NB4 (cell line): ENCODE measurements around the gene THBS1.

Experiments
- MAX ChIP-seq: IDR thresholded peaks from 2 replicates; pipeline ENCODE4 v1.6.1; 2011; ENCODE audit warnings: low read depth, low read length
- MYC ChIP-seq: IDR thresholded peaks from 2 replicates; pipeline ENCODE4 v1.6.1; 2011; ENCODE audit warnings: low read depth, low read length
- POLR2A ChIP-seq: IDR thresholded peaks from 2 replicates; pipeline ENCODE4 v1.6.1; 2011; ENCODE audit warnings: mild to moderate bottlenecking; ENCODE audit not compliant: insufficient read length; ENCODE audit errors: extremely low read depth
- TF ChIP-seq, protein P1 (sequence below): IDR thresholded peaks from one replicate; pipeline ENCODE4 v1.5.1; 2012; ENCODE audit warnings: low read depth, low read length

DNA sequence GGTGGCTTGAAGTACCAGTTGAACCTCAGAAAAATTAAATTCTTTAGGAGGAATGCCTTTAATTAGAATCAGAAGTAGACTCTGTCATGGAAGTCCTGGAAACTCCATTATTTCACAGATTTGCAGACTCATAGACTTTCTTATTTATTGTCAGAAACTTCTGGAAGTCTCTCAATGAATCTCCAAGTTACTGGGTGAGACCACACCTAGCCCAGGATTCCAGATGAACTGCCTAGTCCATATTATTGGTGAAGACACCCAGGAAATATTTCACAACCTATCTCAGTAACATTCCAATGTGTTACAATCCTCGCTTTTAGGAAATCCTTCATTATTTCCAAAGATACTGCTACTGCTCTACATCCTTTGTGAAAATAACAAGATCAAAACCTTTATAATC, 6.5 kb upstream of the THBS1 start:
- TF ChIP-seq, protein P1, sequence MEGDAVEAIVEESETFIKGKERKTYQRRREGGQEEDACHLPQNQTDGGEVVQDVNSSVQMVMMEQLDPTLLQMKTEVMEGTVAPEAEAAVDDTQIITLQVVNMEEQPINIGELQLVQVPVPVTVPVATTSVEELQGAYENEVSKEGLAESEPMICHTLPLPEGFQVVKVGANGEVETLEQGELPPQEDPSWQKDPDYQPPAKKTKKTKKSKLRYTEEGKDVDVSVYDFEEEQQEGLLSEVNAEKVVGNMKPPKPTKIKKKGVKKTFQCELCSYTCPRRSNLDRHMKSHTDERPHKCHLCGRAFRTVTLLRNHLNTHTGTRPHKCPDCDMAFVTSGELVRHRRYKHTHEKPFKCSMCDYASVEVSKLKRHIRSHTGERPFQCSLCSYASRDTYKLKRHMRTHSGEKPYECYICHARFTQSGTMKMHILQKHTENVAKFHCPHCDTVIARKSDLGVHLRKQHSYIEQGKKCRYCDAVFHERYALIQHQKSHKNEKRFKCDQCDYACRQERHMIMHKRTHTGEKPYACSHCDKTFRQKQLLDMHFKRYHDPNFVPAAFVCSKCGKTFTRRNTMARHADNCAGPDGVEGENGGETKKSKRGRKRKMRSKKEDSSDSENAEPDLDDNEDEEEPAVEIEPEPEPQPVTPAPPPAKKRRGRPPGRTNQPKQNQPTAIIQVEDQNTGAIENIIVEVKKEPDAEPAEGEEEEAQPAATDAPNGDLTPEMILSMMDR: no peak
- TF ChIP-seq MAX: no peak
- no peak for TF ChIP-seq POLR2A
- no peak for TF ChIP-seq MYC
